Loucy (cell line): ENCODE data around the gene CYP26B1.

ENCODE experiments used
- CTCF ChIP-seq: fragments of 200-600 bp; sonication (generic); conservative IDR thresholded peaks from 2 replicates; pipeline ENCODE4 v1.5.1; 2014; ENCODE audit warnings: mild to moderate bottlenecking, antibody characterized with exemption, low read length
- EZH2phosphoT487 ChIP-seq: fragments of 200-600 bp; IDR thresholded peaks from 2 replicates; pipeline ENCODE4 v1.6.1; 2018; ENCODE audit warnings: antibody characterized with exemption, mild to moderate bottlenecking, moderate library complexity, borderline replicate concordance

GRCh38 chr2:72085513-72085912 is 62.1 kb downstream of the CYP26B1 start:
- TF ChIP-seq CTCF (no peak), EZH2phosphoT487 (no peak)
